HG03103 (cell line): ENCODE data around the gene ARL6.
"Not testable (repeated sequence)": the region's sequence is repeated elsewhere in the genome, so short reads cannot be mapped to it uniquely, and the experiment has no call there.

Experiments used
- ATAC-seq: cut with Tn5 transposase; IDR thresholded peaks from one replicate; pipeline ENCODE4 v1.9.1; 2021; ENCODE audit warnings: low read depth; ENCODE audit not compliant: unreplicated experiment

Gene ARL6

DNA sequence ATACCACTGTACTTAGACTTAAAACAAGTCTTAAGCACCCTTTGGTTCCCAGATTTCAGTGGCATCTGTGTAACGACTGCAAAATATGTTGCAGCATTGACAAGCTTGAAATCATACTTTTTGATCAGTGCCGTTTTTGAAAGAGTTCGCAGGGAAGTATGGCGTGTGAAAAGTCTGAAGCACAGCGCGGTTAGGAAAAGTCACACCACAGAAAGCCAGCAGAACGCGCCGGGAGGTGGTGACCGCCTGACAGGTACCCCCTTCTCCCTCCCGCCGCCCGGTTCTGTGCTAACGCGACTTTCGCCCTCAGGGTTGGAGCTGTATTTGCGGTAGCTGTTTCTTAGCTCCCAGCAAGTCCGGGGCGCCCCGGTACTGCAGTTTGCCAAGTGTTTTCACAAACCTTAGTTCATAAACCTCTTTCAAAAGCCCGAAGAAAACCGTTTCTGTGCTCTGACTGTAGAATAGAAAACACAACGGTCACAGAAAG is 56.8 kb downstream of the ARL6 start:
- ATAC-seq: peak; percentile 40

DNA sequence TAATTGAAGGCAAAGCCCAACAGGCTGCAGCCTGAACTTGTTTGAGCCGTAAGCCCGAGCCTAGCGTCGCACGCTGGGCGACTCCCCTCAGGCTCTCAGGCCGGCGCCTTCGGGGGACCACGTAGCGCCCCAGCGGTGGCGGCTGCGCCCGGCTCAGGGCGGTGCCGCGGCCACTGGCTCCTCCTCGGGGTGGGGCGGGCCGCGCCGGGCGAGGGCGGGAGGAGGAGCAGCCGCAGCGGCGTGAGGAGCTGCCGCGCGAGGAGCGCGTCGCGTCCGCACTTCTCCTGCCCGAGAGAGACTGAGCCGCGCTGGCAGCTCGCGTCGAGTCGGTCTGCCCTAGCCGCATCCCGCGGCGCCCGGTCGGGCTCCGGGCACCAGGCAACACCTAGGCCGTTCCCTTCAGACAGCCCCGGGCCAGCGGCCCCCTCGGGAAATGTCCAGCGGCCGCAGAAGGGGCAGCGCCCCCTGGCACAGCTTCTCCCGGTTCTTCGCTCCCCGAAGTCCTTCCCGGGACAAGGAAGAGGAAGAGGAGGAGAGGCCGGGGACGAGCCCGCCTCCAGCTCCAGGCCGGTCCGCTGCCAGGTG is 57.3 kb downstream of the ARL6 start, which contains the start of gene CRYBG3:
Gene CRYBG3, plus strand, starts transcription at position 238 of the 585 bp plus-strand sequence. Its CDS starts 196 bp downstream, at position 434.
- peak; percentile 98 for ATAC-seq

DNA sequence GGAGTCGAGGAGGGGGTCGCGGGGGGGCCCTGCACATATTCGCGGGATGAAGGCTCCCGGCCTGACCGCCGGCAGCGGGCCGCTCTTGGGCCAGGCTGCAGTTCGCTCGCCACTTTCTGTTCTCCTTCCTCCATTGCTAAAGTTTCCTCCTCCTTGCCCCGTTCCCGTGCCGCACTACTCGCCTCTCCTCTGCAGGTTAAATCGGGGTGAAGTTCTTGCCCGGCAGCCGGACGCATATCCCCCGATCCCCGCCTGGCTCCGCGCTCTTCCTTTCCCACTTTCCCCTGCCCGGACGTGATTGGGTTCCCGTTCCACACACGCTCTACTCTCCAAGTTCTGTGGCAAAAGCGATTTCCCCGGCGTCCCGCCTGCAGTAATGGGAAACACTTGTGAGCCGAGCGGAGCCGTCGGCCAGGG is 57.8 kb downstream of the ARL6 start:
- ATAC-seq: peak; percentile 17

DNA sequence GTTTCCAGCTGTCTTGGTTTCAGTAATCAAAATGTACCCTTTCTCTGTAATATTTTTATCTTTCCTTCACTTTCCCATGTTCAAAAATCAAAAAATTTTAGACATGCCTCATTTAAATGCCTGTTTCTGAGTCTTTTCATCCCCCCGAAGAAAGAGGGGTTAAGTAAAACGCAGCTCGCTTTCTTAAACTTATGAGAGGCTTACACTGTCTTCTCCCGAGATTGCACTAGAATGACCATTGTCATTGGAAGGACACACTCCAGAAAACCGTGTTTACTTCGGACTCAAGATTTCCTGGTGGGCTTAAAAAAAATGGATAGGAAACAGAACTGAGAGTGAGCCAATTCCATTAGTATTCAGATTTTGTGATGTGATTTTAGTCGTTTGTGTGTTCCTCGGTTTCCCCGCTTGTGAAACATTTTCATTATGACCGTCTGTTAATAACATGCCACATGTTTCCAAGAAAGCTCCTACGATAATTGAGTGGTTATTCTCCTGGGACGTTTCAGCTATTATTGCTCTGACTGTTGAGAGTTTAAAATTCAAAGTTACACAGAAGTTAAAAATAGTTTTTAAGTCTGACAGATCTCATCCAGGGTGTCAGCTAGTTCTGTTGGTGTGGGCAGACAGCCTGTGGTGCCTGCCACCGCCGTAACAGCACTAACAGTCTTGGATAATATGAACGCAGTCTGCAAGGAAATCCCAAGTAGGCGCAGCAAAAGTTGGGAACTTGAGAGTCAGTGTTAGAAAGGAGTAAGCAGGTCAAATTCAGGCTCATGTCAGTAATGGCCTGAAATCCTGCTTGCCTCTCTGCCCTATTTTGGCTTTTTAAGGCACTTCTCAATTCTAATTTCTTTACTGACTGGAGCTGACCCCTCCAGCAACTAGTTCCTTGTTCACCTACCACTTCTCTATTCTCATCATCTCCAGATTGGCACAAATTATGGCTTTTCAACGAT is 58.8 kb downstream of the ARL6 start:
- no peak for ATAC-seq

DNA sequence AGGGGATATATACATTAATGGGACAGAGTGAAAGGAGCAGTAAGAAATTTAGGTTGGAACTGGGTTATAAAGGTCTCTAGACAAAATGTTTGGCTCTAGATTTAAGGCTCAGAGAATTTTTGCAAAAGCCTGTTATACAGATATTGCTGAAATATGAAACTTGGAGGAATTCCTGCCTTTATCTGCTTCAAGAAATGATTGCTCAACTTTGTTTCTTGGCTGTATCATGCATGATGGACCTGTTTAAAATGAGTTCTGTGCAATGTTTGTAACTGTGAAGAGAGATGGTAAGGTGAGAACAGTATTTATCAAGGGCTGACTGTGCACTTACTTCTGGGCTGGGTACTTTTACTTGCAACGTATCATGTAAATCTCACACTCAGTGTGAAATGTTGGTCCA is 60.5 kb downstream of the ARL6 start:
- ATAC-seq: no peak

DNA sequence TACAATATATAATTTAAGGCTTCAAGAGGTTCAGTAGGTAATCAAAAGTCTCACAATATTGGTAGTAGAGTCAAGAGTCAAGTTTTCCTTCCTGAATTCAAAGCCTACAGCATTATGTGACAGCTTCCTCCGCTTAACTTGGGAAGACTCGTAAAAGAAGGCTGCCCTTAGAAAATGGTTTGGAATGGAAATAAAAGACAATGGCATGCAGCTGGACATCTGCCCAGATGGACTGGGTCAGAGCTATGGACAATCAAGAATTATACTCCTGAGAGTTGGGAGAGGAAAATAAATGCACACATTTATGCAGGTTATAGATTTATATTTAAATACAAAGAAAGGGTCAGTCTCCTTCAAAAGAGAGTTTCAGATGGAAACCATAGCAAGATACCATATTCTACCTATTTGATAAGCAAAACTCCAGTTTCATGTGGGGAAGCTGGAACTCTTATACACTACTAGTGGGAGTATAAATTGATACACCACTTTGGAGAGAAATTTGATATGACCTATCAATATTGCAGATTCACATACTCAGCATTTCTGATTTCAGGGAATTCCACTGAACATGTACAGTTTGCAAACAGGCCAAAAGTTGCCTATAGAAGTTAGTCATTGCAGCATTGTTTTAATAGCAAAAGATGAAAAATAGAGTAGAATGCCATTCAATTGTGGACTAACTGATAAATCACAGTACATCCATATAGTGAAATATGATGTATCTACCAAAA is 63.3 kb downstream of the ARL6 start:
- ATAC-seq: no peak

DNA sequence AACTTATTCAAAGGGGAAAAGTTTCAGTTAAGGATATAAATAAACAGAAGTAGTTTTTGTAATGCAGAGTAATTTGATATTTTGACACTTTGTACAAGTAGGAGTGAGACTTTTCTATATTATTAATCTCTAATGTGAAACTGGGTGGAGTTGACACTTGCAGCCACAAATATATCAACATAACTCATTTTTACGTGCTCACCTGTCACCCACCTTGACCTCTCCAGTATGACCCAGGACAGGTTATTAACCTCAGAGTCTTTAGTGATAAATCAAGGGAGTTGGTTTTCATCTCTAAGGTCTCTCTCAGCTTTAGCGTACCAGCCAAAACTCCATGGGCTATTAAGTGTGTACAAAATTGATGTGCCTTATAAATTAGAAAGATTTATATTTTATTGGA is 64.6 kb downstream of the ARL6 start:
- no peak for ATAC-seq

DNA sequence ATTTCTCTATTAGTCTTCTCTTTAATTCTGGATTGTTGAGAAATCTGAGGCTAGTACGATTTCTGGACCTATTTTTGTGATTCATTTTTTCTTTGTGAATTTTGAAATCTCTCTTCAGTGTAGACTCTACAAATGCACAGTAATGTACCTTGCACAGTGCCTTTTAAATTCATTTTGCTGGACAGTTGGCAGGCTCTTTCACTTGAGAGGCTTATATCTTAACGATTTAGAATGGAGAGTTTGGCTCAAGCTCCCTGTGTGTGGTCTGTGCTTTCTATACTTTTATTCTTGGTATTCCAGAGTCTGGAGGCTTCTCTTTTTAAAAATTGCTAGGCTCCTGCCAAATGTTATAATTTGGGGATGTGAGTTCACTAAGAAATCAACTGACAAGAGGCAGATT is 66.1 kb downstream of the ARL6 start:
- ATAC-seq: no peak

DNA sequence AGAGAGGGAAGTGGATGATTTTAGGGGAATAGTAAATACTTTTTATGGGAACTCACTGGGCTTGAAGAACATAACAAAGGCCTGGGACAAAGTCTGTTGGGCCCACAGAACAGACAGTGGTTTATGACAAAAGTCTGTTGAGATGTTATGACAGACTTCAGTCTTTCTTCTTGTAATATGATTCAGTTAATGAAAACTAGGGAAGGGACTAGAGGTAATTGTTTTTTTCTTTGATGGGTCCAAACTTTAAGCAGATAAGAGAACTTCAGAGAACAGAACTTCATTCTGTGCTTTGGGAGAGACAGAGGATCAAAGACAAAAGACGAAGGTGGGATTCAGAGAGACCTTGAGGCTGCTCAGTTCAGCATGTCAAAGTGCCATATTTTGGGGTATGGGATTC is 66.6 kb downstream of the ARL6 start:
- no peak for ATAC-seq

DNA sequence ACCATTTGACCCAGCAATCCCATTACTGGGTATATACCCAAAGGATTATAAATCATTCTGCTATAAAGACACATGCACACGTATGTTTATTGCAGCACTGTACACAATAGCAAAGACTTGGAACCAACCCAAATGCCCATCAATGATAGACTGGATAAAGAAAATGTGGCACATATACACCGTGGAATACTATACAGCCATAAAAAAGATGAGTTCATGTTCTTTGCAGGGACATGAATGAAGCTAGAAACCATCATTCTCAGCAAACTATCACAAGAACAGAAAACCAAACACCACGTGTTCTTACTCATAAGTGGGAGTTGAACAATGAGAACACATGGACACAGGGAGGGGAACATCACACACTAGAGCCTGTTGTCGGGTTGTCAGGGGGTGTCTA is 68.6 kb downstream of the ARL6 start:
- not testable (repeated sequence) for ATAC-seq

DNA sequence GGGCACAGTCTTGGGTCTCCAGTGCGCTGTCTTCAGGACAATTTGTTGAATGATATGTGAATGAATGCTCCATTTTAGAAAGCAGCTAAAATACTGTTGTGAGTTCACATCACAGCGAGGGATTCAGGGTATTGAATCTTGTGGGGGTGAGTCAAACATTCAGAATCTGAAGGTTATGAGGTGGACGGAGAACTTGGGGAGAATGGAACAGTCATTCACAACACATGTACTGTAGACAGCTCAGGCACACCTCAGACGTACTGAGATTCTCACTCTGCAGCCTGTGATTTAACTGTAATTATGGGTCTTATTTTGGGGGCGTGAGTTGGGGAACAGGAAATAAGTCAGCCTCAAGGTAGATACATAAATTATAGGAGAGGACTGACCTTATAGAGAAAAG is 71.2 kb downstream of the ARL6 start:
- ATAC-seq: no peak

DNA sequence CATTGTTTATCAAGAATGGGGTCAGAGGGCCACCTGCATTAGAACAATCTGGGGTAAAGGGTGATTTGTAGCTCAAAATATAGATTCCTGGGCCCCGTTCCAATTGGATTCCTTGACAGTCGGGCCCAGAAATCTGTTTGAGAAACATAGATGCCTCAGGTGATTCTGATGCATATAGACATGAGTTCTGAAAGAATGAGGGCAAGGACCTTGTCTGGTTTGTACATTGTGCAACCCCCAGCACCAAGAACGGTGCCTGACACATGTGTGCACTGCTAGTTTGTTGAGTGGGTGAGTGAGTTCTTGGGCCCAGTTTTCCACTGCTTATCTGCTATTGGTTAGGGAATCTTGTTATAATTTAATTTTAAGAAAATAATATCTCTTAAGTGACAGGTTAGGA is 73.8 kb downstream of the ARL6 start:
- no peak for ATAC-seq

DNA sequence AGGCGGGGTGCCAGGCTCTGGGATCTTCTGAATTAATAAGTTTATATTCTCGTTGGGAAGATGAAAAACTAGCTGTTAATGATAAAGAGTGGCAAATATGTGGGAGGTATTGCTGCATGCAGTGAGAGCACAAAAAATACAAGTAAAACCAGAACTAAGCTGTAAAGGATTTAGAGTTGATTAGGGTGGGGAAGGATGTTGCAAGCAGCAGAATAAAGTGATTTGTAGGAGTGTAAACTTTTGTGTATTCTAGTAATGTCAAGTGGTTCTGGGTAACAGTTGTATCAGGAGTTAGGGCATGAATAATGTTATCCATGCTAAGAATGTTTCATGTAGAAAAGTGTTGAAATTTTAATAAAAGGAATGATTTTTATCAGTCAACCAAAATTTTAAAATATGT is 75.4 kb downstream of the ARL6 start:
- ATAC-seq: no peak

DNA sequence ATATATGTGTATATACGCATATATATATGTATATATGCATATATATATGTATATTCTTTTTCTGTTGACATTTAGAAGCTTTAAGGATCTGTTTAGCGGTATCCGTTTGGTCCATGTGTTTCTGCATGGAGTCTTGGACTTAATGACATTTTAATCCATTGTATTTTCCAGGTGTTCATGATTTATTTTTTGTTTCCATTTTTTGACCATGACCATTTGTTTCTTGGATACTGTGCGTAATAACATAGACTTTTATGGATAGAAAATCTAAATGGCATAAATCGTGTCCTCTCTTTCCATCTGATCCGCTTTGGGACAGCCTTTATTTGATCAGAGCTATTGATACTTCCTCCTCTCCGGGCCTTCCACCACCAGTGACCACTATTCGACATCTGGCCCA is 76.7 kb downstream of the ARL6 start:
- no peak for ATAC-seq

DNA sequence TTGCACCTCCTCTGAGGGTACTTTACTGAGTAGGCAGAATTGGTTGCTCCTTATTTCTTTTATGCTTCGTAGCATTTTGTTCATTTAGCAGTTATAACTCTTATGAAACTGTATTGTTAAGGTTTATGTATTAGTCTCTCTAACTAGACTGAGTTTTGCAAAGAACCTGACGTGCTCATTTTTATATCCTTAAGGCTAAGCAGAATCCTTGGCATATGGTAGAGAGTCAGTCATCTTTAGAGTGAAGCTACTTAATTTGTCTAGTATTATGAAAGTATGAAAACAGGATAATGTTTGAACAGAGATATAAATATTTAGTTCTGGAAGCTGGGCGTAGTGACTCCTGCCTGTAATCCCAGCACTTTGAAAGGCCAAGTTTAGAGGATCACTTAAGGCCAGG is 77.4 kb downstream of the ARL6 start:
- ATAC-seq: no peak

DNA sequence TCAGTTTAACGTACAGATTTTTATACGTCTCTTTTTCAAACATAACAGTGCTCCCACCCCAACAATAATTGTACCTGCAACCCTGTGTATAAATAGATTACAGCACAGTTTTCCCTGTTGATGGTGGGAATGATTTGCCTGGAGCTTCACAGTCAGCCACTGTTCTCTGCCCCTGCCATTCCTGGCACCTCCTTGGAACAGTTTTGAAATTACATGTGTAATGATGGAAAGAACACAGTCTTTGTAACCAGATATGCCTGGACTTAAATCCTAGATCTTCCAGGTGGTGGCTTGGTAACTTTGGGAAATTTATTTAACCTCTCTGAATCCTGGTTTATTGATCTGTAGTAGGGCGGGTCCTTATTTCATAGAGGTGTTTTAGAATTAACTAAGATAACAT is 84.2 kb downstream of the ARL6 start:
- ATAC-seq: no peak
